VCaP (cell line): Measurements from ENCODE around the gene EPHB2.

ENCODE experiments used
- H3K27ac ChIP-seq: fragments of 450-650 bp; 2 replicates; pipeline ENCODE4 v1.5.1; 2017
- CTCF ChIP-seq: fragments of 450-650 bp; conservative IDR thresholded peaks from 2 replicates; pipeline ENCODE4 v1.5.1; 2017; ENCODE audit warnings: mild to moderate bottlenecking, moderate library complexity

Gene EPHB2

GRCh38 chr1:22915816-22916470 is 205.3 kb downstream of the EPHB2 start:
- TF ChIP-seq CTCF: no peak
- no peak overlapping the region for H3K27ac ChIP-seq

GRCh38 chr1:22916471-22916820 is 205.8 kb downstream of the EPHB2 start:
- TF ChIP-seq CTCF: no peak
- no peak overlapping the region for H3K27ac ChIP-seq

GRCh38 chr1:22917989-22918388 is 207.3 kb downstream of the EPHB2 start:
- H3K27ac ChIP-seq: no peak overlapping the region
- no peak for TF ChIP-seq CTCF

- no peak for TF ChIP-seq CTCF
- no peak overlapping the region for H3K27ac ChIP-seq
Observed at GRCh38 chr1:22918644-22919043, 208.0 kb downstream of the EPHB2 start.

- H3K27ac ChIP-seq: no peak overlapping the region
- no peak for TF ChIP-seq CTCF
Observed at GRCh38 chr1:22919341-22920025, 208.8 kb downstream of the EPHB2 start.

- no peak overlapping the region for H3K27ac ChIP-seq
- TF ChIP-seq CTCF: no peak
Observed at GRCh38 chr1:22920026-22920733, 209.5 kb downstream of the EPHB2 start.

- no peak overlapping the region for H3K27ac ChIP-seq
- no peak for TF ChIP-seq CTCF
Observed at GRCh38 chr1:22920734-22921451, 210.3 kb downstream of the EPHB2 start.
